Kidney (tissue), 14 donors: ENCODE measurements around the gene EGR1. TPM values are rescaled to one million over a fixed set of nuclear protein-coding genes. Genes with fewer than 3 reads are reported as not detected.
"Not testable (repeated sequence)": the region's sequence is repeated elsewhere in the genome, so short reads cannot be mapped to it uniquely, and the experiment has no call there.

Experiments
- DNase-seq, 5 donors: peaks; one replicate each; pipeline ENCODE4 v3.0.0-alpha.2; 2013 to 2020
- FAIRE-seq: peaks from 2 replicates; lab custom pipeline; 2012; peaks lifted over from hg19 to GRCh38; lab: Jason Lieb, UNC
- H3K27ac ChIP-seq, 2 donors: one replicate each; pipeline ENCODE4 v1.7.0; 2013; ENCODE audit warnings: low read depth in 2 of 2, low read length in 2 of 2, inconsistent platforms in 1 of 2
- H3K27me3 ChIP-seq: one replicate; pipeline ENCODE4 v1.7.1; 2013; ENCODE audit warnings: low read length, inconsistent platforms; ENCODE audit not compliant: control insufficient read depth, insufficient read depth
- H3K36me3 ChIP-seq, 3 donors: one replicate each; pipeline versions ENCODE4 v1.7.0 to v1.7.1; 2013; ENCODE audit warnings: low read length in 3 of 3, control low read depth in 1 of 3, inconsistent platforms in 1 of 3; ENCODE audit not compliant: insufficient read depth in 3 of 3, control insufficient read depth in 2 of 3
- H3K4me1 ChIP-seq, 3 donors: one replicate each; pipeline versions ENCODE4 v1.7.0 to v1.7.1; 2013; ENCODE audit warnings: low read length in 3 of 3, inconsistent platforms in 1 of 3, low read depth in 1 of 3; ENCODE audit not compliant: control insufficient read depth in 2 of 3, insufficient read depth in 2 of 3
- H3K4me3 ChIP-seq, 3 donors: one replicate each; pipeline versions ENCODE4 v1.7.0 to v1.8.1; 2013; ENCODE audit warnings: low read length in 3 of 3, control low read depth in 1 of 3, inconsistent platforms in 1 of 3
- H3K9ac ChIP-seq, 3 donors: one replicate each; pipeline versions ENCODE4 v1.7.0 to v1.7.1; 2013; ENCODE audit warnings: low read length in 3 of 3, control low read depth in 1 of 3, inconsistent platforms in 1 of 3
- H3K9me3 ChIP-seq, 3 donors: one replicate each; pipeline versions ENCODE4 v1.7.0 to v1.7.1; 2013; ENCODE audit warnings: low read length in 3 of 3, control low read depth in 1 of 3, inconsistent platforms in 1 of 3; ENCODE audit not compliant: control insufficient read depth in 2 of 3, insufficient read depth in 1 of 3
- intact Hi-C: fragments of 100-400 bp; cut with DNase I; formaldehyde crosslinking; loops from one replicate; pipeline ENCODE4 v1.11.1; 2022
- polyA plus RNA-seq: library from polyadenylated mRNA; stranded (reverse); fragments of 350-450 nt; fragmentation: Illumina TruSeq; extraction: RNeasy Lipid Tissue Mini Kit (QIAGEN cat#74804); gene quantifications from one replicate; pipeline ENCODE4 v1.2.3, GENCODE V29; 2014; ENCODE audit warnings: low read depth, low replicate concordance; ENCODE audit not compliant: insufficient read depth
- total RNA-seq: library from RNA; stranded (reverse); fragmentation: NEBNext Ultra II Directional; extraction: Animal tissue kit (Norgen Biotek cat#: 25700); gene quantifications from one replicate; pipeline ENCODE4 v1.2.1, GENCODE V29; 2021
- TF ChIP-seq, protein P1 (sequence below): IDR thresholded peaks from 3 replicates; pipeline ENCODE4 v1.5.1; 2012; ENCODE audit warnings: mild to moderate bottlenecking, moderate library complexity, borderline replicate concordance; ENCODE audit not compliant: insufficient read depth; ENCODE audit errors: extremely low read depth
- donor health status: control.
- donor health status: control.
- donor health status: control.
- donor health status: control.
- donor health status: control.
- donor health status: DM: yes; HTN: yes; CAD: no.
- donor health status: Normal renal cell carcinoma (clear cell type).

The EGR1 gene
- total and polyA plus RNA-seq, 2 donors from 2014 or later: 65.8 to 68.6 TPM

DNA sequence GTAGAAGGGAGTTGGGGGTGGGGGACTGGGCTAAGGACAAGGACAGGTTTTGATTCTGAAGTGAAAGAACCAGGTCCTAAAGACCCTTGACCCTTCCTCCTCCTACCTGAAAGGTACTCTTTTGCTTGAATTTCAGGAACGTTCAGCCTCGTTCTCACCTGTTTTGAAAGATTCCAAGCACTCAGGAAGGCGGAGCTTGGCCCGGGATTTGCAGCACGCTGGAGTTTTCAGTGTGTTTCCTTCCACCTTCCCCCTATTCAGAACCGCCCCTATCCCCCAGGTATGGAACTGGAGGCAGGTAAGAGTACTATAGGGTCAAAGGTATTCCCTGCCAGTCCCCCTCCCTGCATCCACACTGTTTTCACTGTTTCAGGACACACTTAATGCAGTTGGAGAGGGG, 7.1 kb downstream of the EGR1 start:
- DNase-seq: peak in 1 of 5 donors; percentile 25
- no peak overlapping the region for H3K27ac ChIP-seq
- H3K27me3 ChIP-seq: no peaks in the 10 kb centered on the region
- H3K9me3 ChIP-seq: no peaks in the 10 kb centered on the region
- FAIRE-seq: no peak
- H3K9ac ChIP-seq: no peak overlapping the region
- peaks cover 2 to 13% (median 4%) of the 10 kb centered on the region in 3 donors for H3K36me3 ChIP-seq
- H3K4me1 ChIP-seq: peaks cover 0 to 3% (median 0%) of the 10 kb centered on the region in 3 donors
- TF ChIP-seq, protein P1, sequence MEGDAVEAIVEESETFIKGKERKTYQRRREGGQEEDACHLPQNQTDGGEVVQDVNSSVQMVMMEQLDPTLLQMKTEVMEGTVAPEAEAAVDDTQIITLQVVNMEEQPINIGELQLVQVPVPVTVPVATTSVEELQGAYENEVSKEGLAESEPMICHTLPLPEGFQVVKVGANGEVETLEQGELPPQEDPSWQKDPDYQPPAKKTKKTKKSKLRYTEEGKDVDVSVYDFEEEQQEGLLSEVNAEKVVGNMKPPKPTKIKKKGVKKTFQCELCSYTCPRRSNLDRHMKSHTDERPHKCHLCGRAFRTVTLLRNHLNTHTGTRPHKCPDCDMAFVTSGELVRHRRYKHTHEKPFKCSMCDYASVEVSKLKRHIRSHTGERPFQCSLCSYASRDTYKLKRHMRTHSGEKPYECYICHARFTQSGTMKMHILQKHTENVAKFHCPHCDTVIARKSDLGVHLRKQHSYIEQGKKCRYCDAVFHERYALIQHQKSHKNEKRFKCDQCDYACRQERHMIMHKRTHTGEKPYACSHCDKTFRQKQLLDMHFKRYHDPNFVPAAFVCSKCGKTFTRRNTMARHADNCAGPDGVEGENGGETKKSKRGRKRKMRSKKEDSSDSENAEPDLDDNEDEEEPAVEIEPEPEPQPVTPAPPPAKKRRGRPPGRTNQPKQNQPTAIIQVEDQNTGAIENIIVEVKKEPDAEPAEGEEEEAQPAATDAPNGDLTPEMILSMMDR: no peak
- intact Hi-C loops: no loop called here
- no peak overlapping the region for H3K4me3 ChIP-seq

DNA sequence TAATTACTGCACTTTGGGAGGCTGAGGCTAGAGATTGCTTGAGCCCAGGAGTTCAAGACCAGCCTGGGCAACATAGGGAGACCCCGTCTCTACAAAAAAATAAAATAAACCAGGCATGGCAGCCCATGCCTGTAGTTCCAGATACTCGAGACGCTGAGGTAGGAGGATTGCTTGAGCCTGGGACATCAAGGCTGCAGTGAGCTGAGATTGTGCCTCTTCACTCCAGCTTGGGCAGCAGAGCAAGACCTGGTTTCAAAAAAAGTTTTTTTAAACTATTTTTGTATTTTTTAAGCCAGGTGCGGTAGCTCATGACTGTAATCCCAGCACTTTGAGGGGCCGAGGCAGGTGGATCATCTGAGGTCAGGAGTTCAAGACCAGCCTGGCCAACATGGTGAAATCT, 7.9 kb downstream of the EGR1 start:
- H3K36me3 ChIP-seq, H3K9me3 ChIP-seq, H3K27ac ChIP-seq, H3K9ac ChIP-seq, DNase-seq, H3K27me3 ChIP-seq, H3K4me1 ChIP-seq, intact Hi-C loops, H3K4me3 ChIP-seq, FAIRE-seq: not testable (repeated sequence)

DNA sequence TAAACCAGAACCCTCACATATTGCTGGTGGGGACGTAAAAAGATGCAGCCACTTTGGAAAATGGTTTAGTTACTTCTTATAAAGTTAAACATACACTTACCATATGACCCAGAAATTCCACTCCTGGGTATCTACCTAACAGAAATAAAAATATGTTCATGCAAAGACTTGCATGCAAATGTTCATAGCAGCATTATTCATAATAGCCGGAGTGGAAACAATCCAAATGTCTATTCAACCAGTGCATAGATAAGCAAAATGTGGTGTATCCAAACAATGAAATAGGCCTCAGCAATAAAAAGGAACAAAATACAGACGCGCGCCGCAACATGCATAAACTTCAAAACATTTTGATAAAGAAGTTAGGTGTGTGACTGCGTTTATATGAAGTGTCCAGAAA, 11.6 kb downstream of the EGR1 start:
- H3K27me3 ChIP-seq: no peaks in the 10 kb centered on the region
- H3K36me3 ChIP-seq: no peaks in the 10 kb centered on the region
- DNase-seq (no peak), FAIRE-seq (no peak)
- no peak overlapping the region for H3K27ac ChIP-seq
- intact Hi-C loops: no loop called here
- no peaks in the 10 kb centered on the region for H3K4me1 ChIP-seq
- H3K9me3 ChIP-seq: no peaks in the 10 kb centered on the region
- TF ChIP-seq, protein P1: no peak
- no peak overlapping the region for H3K9ac ChIP-seq
- H3K4me3 ChIP-seq: no peak overlapping the region

DNA sequence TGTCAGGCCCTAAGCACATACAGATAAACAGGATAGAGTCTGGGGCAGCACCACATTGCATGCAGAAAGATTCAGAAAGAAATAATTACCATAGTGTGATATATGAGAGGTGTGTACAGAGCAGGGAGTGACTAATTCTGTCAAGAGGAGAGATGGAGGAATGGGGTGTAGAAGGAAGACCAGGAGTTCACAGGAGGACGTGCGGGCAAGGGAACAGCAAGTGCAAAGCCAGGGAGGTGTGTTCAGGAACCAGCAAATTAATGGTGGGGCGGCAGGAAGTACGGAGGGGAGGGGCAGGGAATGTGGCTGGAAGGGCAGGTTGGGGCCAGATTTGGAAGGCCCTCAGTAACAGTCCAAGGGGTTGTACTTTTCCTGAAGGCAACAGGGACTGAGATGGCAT, 17.4 kb downstream of the EGR1 start:
- no peak for FAIRE-seq
- Histone ChIP-seq H3K36me3 (no peaks in the 10 kb centered on the region), H3K27me3 (no peaks in the 10 kb centered on the region), H3K4me1 (no peaks in the 10 kb centered on the region), H3K9ac (no peak overlapping the region), H3K27ac (no peak overlapping the region), H3K9me3 (no peaks in the 10 kb centered on the region), H3K4me3 (no peak overlapping the region)
- TF ChIP-seq, protein P1: no peak
- no peak for DNase-seq
- intact Hi-C loops: no loop called here
